Mesenchymal stem cell (in vitro differentiated cells and primary cell): ENCODE data around the gene MFSD6.

Experiments
- DNase-seq: peaks from one replicate; pipeline ENCODE4 v3.0.0-alpha.2; 2013
- H2AFZ ChIP-seq: one replicate; pipeline ENCODE4 v1.6.1; 2013; ENCODE audit warnings: low read depth, mild to moderate bottlenecking, control low read depth, inconsistent platforms, low read length, moderate library complexity
- H2AK5ac ChIP-seq: 2 replicates; pipeline ENCODE4 v1.6.1; 2013; ENCODE audit warnings: low read length, moderate library complexity, mild to moderate bottlenecking, inconsistent platforms; ENCODE audit not compliant: severe bottlenecking
- H2BK120ac ChIP-seq: one replicate; pipeline ENCODE4 v1.6.1; 2013; ENCODE audit warnings: low read depth, mild to moderate bottlenecking, inconsistent platforms, low read length, moderate library complexity
- H2BK12ac ChIP-seq, 2 experiments: one replicate each; pipeline ENCODE4 v1.6.1; 2013; ENCODE audit warnings: inconsistent platforms in 2 of 2, low read length in 2 of 2, mild to moderate bottlenecking in 2 of 2, moderate library complexity in 2 of 2, control low read depth in 1 of 2
- H2BK15ac ChIP-seq: one replicate; pipeline ENCODE4 v1.6.1; 2013; ENCODE audit warnings: mild to moderate bottlenecking, low read depth, inconsistent platforms; ENCODE audit not compliant: poor library complexity, severe bottlenecking
- H2BK5ac ChIP-seq: 2 replicates; pipeline ENCODE4 v1.6.1; 2013; ENCODE audit warnings: low read depth, mild to moderate bottlenecking, low read length, control low read depth, inconsistent platforms; ENCODE audit not compliant: poor library complexity, severe bottlenecking
- H3K14ac ChIP-seq, 2 experiments: one replicate each; pipeline ENCODE4 v1.6.1; 2013; ENCODE audit warnings: inconsistent platforms in 2 of 2, low read length in 2 of 2, control low read depth in 1 of 2, mild to moderate bottlenecking in 1 of 2, moderate library complexity in 1 of 2
- H3K18ac ChIP-seq, 2 experiments: one replicate each; pipeline ENCODE4 v1.6.1; 2013; ENCODE audit warnings: inconsistent platforms in 2 of 2, low read length in 2 of 2, control low read depth in 1 of 2, low read depth in 1 of 2, mild to moderate bottlenecking in 1 of 2
- H3K23ac ChIP-seq, 2 experiments: one replicate each; pipeline ENCODE4 v1.6.1; 2013; ENCODE audit warnings: inconsistent platforms in 2 of 2, low read length in 2 of 2, mild to moderate bottlenecking in 2 of 2, moderate library complexity in 2 of 2, control low read depth in 1 of 2
- H3K27ac ChIP-seq: 2 replicates; pipeline ENCODE4 v1.5.1; 2013; ENCODE audit warnings: mild to moderate bottlenecking, moderate library complexity, low read length, control low read depth, inconsistent platforms; ENCODE audit not compliant: poor library complexity, severe bottlenecking
- H3K27me3 ChIP-seq, 2 experiments: 2 replicates each; pipeline versions ENCODE4 v1.6.1 to v1.7.0; 2013; ENCODE audit warnings: low read length in 2 of 2, mild to moderate bottlenecking in 2 of 2, moderate library complexity in 2 of 2, control low read depth in 1 of 2, inconsistent platforms in 1 of 2; ENCODE audit not compliant: control insufficient read depth in 1 of 2, insufficient read depth in 1 of 2
- H3K36me3 ChIP-seq, 2 experiments: 2 replicates each; pipeline versions ENCODE4 v1.6.1 to v1.7.0; 2013; ENCODE audit warnings: low read length in 2 of 2, control low read depth in 1 of 2, inconsistent platforms in 1 of 2, low read depth in 1 of 2, mild to moderate bottlenecking in 1 of 2; ENCODE audit not compliant: insufficient read depth in 2 of 2, control insufficient read depth in 1 of 2
- H3K4ac ChIP-seq, 2 experiments: one replicate each; pipeline ENCODE4 v1.6.1; 2013; ENCODE audit warnings: inconsistent platforms in 2 of 2, low read length in 2 of 2, mild to moderate bottlenecking in 2 of 2, moderate library complexity in 2 of 2, control low read depth in 1 of 2, low read depth in 1 of 2
- H3K4me1 ChIP-seq: 2 replicates; pipeline ENCODE4 v1.6.1; 2013; ENCODE audit warnings: low read depth, low read length, control low read depth; ENCODE audit not compliant: control insufficient read depth, insufficient read depth
- H3K4me2 ChIP-seq: 2 replicates; pipeline ENCODE4 v1.6.1; 2013; ENCODE audit warnings: low read length, mild to moderate bottlenecking, inconsistent platforms; ENCODE audit not compliant: poor library complexity, severe bottlenecking
- H3K4me3 ChIP-seq, 2 experiments: 2 replicates each; pipeline versions ENCODE4 v1.5.1 to v1.7.0; 2013; ENCODE audit warnings: low read length in 2 of 2, mild to moderate bottlenecking in 2 of 2, control low read depth in 1 of 2, low read depth in 1 of 2; ENCODE audit not compliant: insufficient read depth in 1 of 2
- H3K79me1 ChIP-seq: replicated peaks from 2 replicates; pipeline ENCODE4 v1.6.1; 2013; ENCODE audit warnings: mild to moderate bottlenecking, control low read depth, low read length, inconsistent platforms; ENCODE audit not compliant: poor library complexity, severe bottlenecking
- H3K9ac ChIP-seq: 2 replicates; pipeline ENCODE4 v1.7.0; 2013; ENCODE audit warnings: mild to moderate bottlenecking, low read length, moderate library complexity
- H3K9me3 ChIP-seq: 2 replicates; pipeline ENCODE4 v1.7.0; 2013; ENCODE audit warnings: mild to moderate bottlenecking, low read length; ENCODE audit not compliant: control insufficient read depth
- H4K8ac ChIP-seq: one replicate; pipeline ENCODE4 v1.6.1; 2013; ENCODE audit warnings: inconsistent platforms, mild to moderate bottlenecking, low read length, moderate library complexity
- H4K91ac ChIP-seq: one replicate; pipeline ENCODE4 v1.6.1; 2013; ENCODE audit warnings: mild to moderate bottlenecking, low read length, inconsistent platforms
- WGBS: methylation state at CpG from one replicate; pipeline ENCODE4 v1.1.7; 2013; ENCODE audit warnings: mixed read lengths; 5-methylcytosine and 5-hydroxymethylcytosine counted together

The MFSD6 gene

DNA sequence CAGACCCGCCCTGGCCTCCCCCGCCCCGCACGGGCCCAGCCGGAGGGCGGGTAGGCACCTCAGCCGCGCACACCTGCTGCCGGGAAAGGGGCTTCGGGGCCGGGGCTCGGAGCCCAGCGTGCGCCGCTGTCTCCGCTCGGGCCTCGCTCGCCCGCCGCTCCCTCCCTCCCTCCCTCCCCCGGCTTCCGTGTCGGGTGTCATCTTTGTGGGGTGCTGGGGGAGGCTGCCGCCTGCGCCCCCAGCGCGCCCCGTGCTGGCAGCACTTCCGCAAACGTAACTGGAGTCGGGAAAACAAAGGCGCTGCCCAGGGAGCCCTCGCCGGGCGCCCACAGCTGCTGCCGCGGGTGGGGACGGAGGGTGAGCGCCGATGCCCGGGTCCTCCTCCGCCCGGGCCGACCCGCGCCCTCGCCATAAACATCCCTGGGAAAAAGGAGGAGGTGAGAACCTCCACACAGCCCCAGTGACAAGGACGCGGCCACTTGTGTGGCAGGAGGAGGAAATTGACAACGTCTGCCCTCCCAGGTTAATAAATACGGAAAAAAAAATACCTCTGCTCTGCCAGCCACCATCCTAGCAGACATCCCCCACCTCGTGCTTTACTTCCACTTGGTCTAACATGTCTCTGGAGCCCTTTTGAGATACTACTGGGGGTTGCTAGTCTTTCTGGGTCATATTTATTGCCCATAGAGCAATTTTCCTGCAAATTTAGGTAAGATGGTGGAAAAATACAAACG, 550 bp downstream of the MFSD6 start:
- Histone ChIP-seq H2BK12ac (peak overlapping the region in 1 of 2 experiments; percentile 22), H3K4me1 (peaks cover 5% of the 10 kb centered on the region), H3K23ac (no peak overlapping the region), H3K14ac (peak overlapping the region in 1 of 2 experiments; percentile 9), H2BK120ac (peak overlapping the region; percentile 19), H3K27me3 (no peaks in the 10 kb centered on the region), H3K27ac (no peak overlapping the region), H2BK5ac (no peak overlapping the region), H3K9me3 (no peaks in the 10 kb centered on the region), H4K8ac (no peak overlapping the region), H2AK5ac (no peak overlapping the region), H3K4ac (no peak overlapping the region), H4K91ac (peak overlapping the region; percentile 21), H3K4me3 (peak overlapping the region; percentile 72 to 81), H3K79me1 (peaks cover 6% of the 10 kb centered on the region), H3K4me2 (peak overlapping the region; percentile 98), H3K18ac (peak overlapping the region in 1 of 2 experiments; percentile 38), H2AFZ (peak overlapping the region; percentile 81), H3K9ac (peak overlapping the region; percentile 86), H3K36me3 (no peaks in the 10 kb centered on the region), H2BK15ac (peak overlapping the region; percentile 23)
- under 1% methylated on average over 39 of the region's 54 CpGs for WGBS
- DNase-seq, result peak; percentile 14

DNA sequence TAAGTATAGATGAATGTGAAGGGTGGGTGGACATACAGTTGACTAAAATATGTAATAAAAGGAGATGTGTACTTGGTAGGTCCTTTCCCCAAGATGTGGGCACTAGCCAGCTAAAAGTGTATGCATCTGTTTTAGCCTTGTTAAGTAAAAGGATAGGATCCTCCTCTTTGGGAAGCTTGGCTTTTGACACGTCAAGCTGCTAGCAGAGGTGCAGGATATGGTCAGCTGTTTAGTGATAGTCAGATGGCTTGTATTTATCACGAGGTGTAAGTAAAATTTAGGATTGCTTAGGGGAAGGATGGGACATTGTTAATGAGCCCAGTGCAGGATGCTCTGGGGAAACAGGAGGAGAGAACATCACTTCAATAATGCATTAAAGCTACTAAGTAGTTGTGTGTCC, 1.5 kb downstream of the MFSD6 start:
- no peak overlapping the region for H4K91ac ChIP-seq
- no peak overlapping the region for H4K8ac ChIP-seq
- no peaks in the 10 kb centered on the region for H3K27me3 ChIP-seq
- no peak for DNase-seq
- WGBS, result 59% methylated on average over 2 of the region's 2 CpGs
- no peak overlapping the region for H2BK15ac ChIP-seq
- no peak overlapping the region for H3K4ac ChIP-seq
- no peak overlapping the region for H3K4me3 ChIP-seq
- peaks cover 7% of the 10 kb centered on the region for H3K79me1 ChIP-seq
- no peak overlapping the region for H2BK120ac ChIP-seq
- H2BK12ac ChIP-seq, result no peak overlapping the region
- H3K4me1 ChIP-seq, result peaks cover 5% of the 10 kb centered on the region
- H3K27ac ChIP-seq, result no peak overlapping the region
- H3K14ac ChIP-seq, result no peak overlapping the region
- no peaks in the 10 kb centered on the region for H3K36me3 ChIP-seq
- H2AK5ac ChIP-seq, result no peak overlapping the region
- H3K4me2 ChIP-seq, result no peak overlapping the region
- no peak overlapping the region for H2BK5ac ChIP-seq
- no peak overlapping the region for H3K23ac ChIP-seq
- H3K18ac ChIP-seq, result no peak overlapping the region
- H2AFZ ChIP-seq, result no peak overlapping the region
- H3K9me3 ChIP-seq, result no peaks in the 10 kb centered on the region
- H3K9ac ChIP-seq, result peak overlapping the region; percentile 86

DNA sequence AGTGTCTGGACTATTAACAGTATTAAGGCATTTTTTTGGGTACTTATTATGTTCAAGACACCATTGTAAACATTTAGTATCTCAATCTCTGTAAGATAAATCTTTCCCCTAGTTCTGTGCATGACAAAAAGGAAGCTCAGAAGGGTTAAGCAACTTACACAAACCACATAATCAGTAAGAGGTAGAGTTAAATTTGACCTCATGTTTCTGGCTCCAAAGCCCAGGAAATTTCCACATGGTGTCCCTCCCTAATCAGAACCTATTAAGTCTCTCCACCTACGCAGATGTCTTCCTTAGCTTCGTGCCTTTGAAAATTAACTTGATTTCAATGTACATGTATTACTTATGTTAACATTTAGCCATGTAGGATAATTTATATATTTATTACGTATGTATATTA, 2.0 kb downstream of the MFSD6 start:
- no peak overlapping the region for H2BK12ac ChIP-seq
- no peak overlapping the region for H2AFZ ChIP-seq
- H2BK120ac ChIP-seq, result no peak overlapping the region
- no peak overlapping the region for H3K14ac ChIP-seq
- no peak overlapping the region for H3K9ac ChIP-seq
- no peaks in the 10 kb centered on the region for H3K36me3 ChIP-seq
- H2AK5ac ChIP-seq, result no peak overlapping the region
- H3K27ac ChIP-seq, result no peak overlapping the region
- H3K4ac ChIP-seq, result no peak overlapping the region
- DNase-seq, result no peak
- H4K8ac ChIP-seq, result no peak overlapping the region
- H2BK5ac ChIP-seq, result no peak overlapping the region
- no peak overlapping the region for H3K18ac ChIP-seq
- no peaks in the 10 kb centered on the region for H3K27me3 ChIP-seq
- peaks cover 5% of the 10 kb centered on the region for H3K4me1 ChIP-seq
- H2BK15ac ChIP-seq, result no peak overlapping the region
- no peak overlapping the region for H3K4me3 ChIP-seq
- H3K4me2 ChIP-seq, result no peak overlapping the region
- WGBS, result no CpG with 5 or more reads among the region's 3 CpGs
- no peak overlapping the region for H3K23ac ChIP-seq
- no peak overlapping the region for H4K91ac ChIP-seq
- H3K9me3 ChIP-seq, result no peaks in the 10 kb centered on the region
- H3K79me1 ChIP-seq, result peaks cover 7% of the 10 kb centered on the region

DNA sequence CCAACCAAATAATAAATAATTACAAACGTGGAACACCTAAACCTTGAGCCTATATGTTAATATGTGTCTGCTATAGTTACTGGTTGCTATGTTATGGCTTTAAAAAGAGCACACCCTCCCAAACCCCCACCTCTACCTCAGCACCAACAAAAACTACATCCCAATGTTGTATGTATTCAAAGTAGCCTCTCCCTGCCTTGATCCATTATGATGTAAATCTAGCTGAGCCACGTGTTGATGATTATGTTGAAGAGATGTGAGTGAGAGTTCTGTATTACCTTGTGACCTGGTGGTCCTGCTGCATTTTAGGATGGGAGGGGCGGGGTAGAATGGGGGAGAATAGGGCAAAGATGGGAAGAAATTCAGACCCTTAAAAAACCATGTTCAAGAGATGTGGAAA, 4.8 kb downstream of the MFSD6 start:
- Histone ChIP-seq H3K14ac (no peak overlapping the region), H3K79me1 (peaks cover 7% of the 10 kb centered on the region), H3K27me3 (no peaks in the 10 kb centered on the region), H3K4ac (no peak overlapping the region), H3K23ac (no peak overlapping the region), H2BK5ac (no peak overlapping the region), H3K27ac (no peak overlapping the region), H2BK15ac (no peak overlapping the region), H2AK5ac (no peak overlapping the region), H3K9me3 (no peaks in the 10 kb centered on the region), H3K9ac (no peak overlapping the region), H4K8ac (no peak overlapping the region), H4K91ac (no peak overlapping the region), H3K4me2 (no peak overlapping the region), H3K4me3 (no peak overlapping the region), H3K4me1 (peaks cover under 1% of the 10 kb centered on the region), H2AFZ (no peak overlapping the region), H3K36me3 (no peaks in the 10 kb centered on the region), H2BK120ac (no peak overlapping the region), H3K18ac (no peak overlapping the region), H2BK12ac (no peak overlapping the region)
- WGBS, result 29% methylated on average over 2 of the region's 3 CpGs
- no peak for DNase-seq
